CD4-positive, alpha-beta T cell treated with Interleukin-12 subunit alpha and Interleukin-12 subunit beta, for 1 hour (primary cell): ENCODE data around the gene SLC13A3.

Experiments used
- DNase-seq: peaks from one replicate; pipeline ENCODE4 v3.0.0-alpha.2; 2020

SLC13A3 gene

GRCh38 chr20:46601603-46602122 is 49.6 kb downstream of the SLC13A3 start:
- no peak for DNase-seq

GRCh38 chr20:46600286-46600752 is 50.9 kb downstream of the SLC13A3 start:
- no peak for DNase-seq

- DNase-seq, result no peak
Measured at GRCh38 chr20:46599227-46599987, 51.9 kb downstream of the SLC13A3 start.

- DNase-seq, result no peak
Measured at GRCh38 chr20:46595933-46596332, 55.3 kb downstream of the SLC13A3 start.

- DNase-seq, result no peak
Measured at GRCh38 chr20:46594725-46595124, 56.5 kb downstream of the SLC13A3 start.

GRCh38 chr20:46592580-46593362 is 58.5 kb downstream of the SLC13A3 start:
- no peak for DNase-seq

GRCh38 chr20:46590443-46590842 is 60.8 kb downstream of the SLC13A3 start:
- no peak for DNase-seq

GRCh38 chr20:46588532-46589511 is 62.4 kb downstream of the SLC13A3 start:
- peak; percentile 4 for DNase-seq

- no peak for DNase-seq
Measured at GRCh38 chr20:46587986-46588385, 63.3 kb downstream of the SLC13A3 start.

- DNase-seq, result no peak
Measured at GRCh38 chr20:46586724-46587123, 64.5 kb downstream of the SLC13A3 start.

- no peak for DNase-seq
Measured at GRCh38 chr20:46584508-46584907, 66.8 kb downstream of the SLC13A3 start.

- DNase-seq, result no peak
Measured at GRCh38 chr20:46583411-46584214, 67.6 kb downstream of the SLC13A3 start.

GRCh38 chr20:46582648-46583047 is 68.6 kb downstream of the SLC13A3 start:
- DNase-seq, result no peak

GRCh38 chr20:46581391-46581790 is 69.9 kb downstream of the SLC13A3 start:
- DNase-seq, result no peak

GRCh38 chr20:46580613-46581205 is 70.5 kb downstream of the SLC13A3 start:
- no peak for DNase-seq

- no peak for DNase-seq
Measured at GRCh38 chr20:46578745-46579144, 72.5 kb downstream of the SLC13A3 start.

GRCh38 chr20:46576774-46577395 is 74.4 kb downstream of the SLC13A3 start:
- no peak for DNase-seq

- no peak for DNase-seq
Measured at GRCh38 chr20:46575937-46576461, 75.3 kb downstream of the SLC13A3 start.

GRCh38 chr20:46575394-46575793 is 75.9 kb downstream of the SLC13A3 start:
- no peak for DNase-seq

GRCh38 chr20:46573788-46574584 is 77.3 kb downstream of the SLC13A3 start:
- DNase-seq, result no peak
